ENCODE data around the gene CAMKK1. TPM values are rescaled to one million over a fixed set of nuclear protein-coding genes. Genes with fewer than 3 reads are reported as not detected.

Gene CAMKK1
- total and polyA plus RNA-seq, 2 donors = 4.9 to 10.8 TPM

DNA sequence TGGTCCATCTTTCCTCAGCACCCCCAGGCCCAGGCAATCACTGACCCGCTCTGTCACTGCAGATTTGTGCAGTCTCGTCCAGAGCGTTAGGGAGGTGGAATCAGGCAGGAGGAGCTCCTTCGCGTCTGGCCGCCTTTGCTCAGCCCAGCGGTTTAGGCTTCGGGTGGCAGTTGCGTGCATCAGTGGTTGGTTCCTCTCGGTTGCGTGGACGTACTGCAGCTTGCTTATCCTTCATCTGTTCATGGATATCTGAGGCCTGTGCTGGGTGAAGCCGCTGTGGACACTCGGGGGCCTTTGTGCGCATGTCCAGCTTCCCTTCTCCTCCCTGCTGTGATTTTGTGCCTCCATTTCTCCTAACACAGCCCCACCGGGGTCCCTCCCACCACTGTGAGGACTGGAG is 28.2 kb upstream of the CAMKK1 start:
- Histone ChIP-seq H3K27ac (ENCODE audit: low read depth in 1 of 2, low read length in 1 of 2) (no peak overlapping the region), H3K27me3 (ENCODE audit: control insufficient read depth in 2 of 2, insufficient read depth in 1 of 2, low read length in 1 of 2) (no peaks in the 10 kb centered on the region), H3K4me3 (ENCODE audit: low read length in 2 of 2) (no peak overlapping the region), H3K9me3 (ENCODE audit: control insufficient read depth in 2 of 2, insufficient read depth in 1 of 2, low read length in 1 of 2) (peaks cover 0 to 8% of the 10 kb centered on the region in 2 donors), H3K4me1 (ENCODE audit: control insufficient read depth in 2 of 2, insufficient read depth in 2 of 2, low read length in 2 of 2) (peaks cover 18 to 28% of the 10 kb centered on the region in 2 donors), H3K36me3 (ENCODE audit: control insufficient read depth in 2 of 2, insufficient read depth in 2 of 2, low read length in 1 of 2) (peaks cover 21 to 25% of the 10 kb centered on the region in 2 donors)
- no peak for DNase-seq (ENCODE audit: low read depth in 6 of 9, low spot score in 9 of 9)
- 95% methylated on average over 16 of the region's 16 CpGs for WGBS

DNA sequence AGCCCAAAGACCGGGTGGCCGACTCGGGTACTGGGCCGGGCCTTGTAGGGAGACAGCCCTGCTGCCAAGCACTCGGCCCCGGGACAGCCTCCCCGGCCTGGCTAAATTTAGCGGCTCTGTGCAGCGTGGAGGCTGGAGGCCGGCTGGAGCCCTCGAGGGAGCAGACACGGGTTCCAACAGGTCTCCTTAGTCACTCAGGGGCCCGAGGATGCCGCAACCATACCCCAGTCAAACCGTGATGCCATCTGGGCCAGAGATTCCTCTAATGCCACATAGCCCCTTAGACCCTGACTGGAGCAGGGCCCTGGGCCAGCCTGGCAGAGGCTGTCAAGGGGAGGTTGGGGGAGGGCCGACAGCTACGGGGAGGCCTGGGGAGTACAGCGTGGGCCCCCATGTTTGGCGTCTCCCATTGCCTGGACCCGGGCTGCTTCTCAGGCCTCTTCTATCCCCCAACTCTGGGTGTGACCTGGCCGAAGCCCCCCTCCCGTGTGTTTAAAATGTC is 26.3 kb upstream of the CAMKK1 start:
- 98% methylated on average over 22 of the region's 22 CpGs for WGBS

DNA sequence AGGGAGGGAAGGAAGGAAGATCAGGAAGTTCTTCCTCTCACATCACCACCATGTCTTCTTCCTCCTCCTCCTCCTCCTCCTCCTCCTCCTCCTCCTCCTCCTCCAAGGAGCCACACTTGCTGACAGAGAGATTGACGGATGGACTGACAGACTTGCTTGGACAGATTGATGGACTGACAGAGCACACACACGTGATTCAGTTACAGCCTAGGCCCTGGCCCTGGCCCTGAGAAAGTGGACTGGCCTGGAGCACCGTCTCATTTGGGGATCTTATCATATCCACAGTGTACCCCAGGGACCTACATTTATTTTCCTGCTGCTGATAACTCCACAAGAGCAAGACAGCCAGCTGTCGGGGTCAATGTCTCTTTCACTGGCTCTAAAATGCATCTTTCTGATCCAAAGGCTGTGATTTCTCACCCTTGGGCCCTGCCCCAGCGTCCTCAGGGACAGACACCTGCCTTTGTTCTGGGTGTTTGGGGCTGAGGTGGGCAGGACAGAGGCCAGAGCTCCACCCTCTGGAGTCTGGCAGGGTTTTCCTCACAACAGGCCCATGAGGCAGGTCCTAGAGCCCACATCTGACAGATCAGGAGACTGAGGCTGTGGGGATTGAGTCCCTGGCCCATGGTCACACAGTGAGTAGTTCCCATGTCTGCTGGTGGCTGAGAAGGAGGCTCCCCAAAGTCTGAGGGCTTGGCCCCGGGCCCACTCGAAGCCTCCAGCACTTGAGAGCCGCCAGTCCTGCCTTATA is 25.7 kb upstream of the CAMKK1 start:
- H3K27ac ChIP-seq (ENCODE audit: low read depth in 1 of 2, low read length in 1 of 2) = no peak overlapping the region
- peaks cover 0 to under 1% of the 10 kb centered on the region in 2 donors for H3K36me3 ChIP-seq (ENCODE audit: control insufficient read depth in 2 of 2, insufficient read depth in 2 of 2, low read length in 1 of 2)
- DNase-seq (ENCODE audit: low read depth in 6 of 9, low spot score in 9 of 9) = no peak
- peaks cover 43 to 53% of the 10 kb centered on the region in 2 donors for H3K4me1 ChIP-seq (ENCODE audit: control insufficient read depth in 2 of 2, insufficient read depth in 2 of 2, low read length in 2 of 2)
- H3K4me3 ChIP-seq (ENCODE audit: low read length in 2 of 2) = no peak overlapping the region
- 87% methylated on average over 8 of the region's 8 CpGs for WGBS
- H3K9me3 ChIP-seq (ENCODE audit: control insufficient read depth in 2 of 2, insufficient read depth in 1 of 2, low read length in 1 of 2) = peaks cover 0 to 8% of the 10 kb centered on the region in 2 donors
- H3K27me3 ChIP-seq (ENCODE audit: control insufficient read depth in 2 of 2, insufficient read depth in 1 of 2, low read length in 1 of 2) = no peaks in the 10 kb centered on the region

More for the DNA sequence above, 26.3 kb upstream of the CAMKK1 start:
- Histone ChIP-seq H3K4me3 (ENCODE audit: low read length in 2 of 2) (no peak overlapping the region), H3K27me3 (ENCODE audit: control insufficient read depth in 2 of 2, insufficient read depth in 1 of 2, low read length in 1 of 2) (no peaks in the 10 kb centered on the region), H3K27ac (ENCODE audit: low read depth in 1 of 2, low read length in 1 of 2) (no peak overlapping the region), H3K36me3 (ENCODE audit: control insufficient read depth in 2 of 2, insufficient read depth in 2 of 2, low read length in 1 of 2) (peaks cover 3 to 6% of the 10 kb centered on the region in 2 donors), H3K4me1 (ENCODE audit: control insufficient read depth in 2 of 2, insufficient read depth in 2 of 2, low read length in 2 of 2) (peaks cover 36 to 46% of the 10 kb centered on the region in 2 donors), H3K9me3 (ENCODE audit: control insufficient read depth in 2 of 2, insufficient read depth in 1 of 2, low read length in 1 of 2) (peaks cover 0 to 8% of the 10 kb centered on the region in 2 donors)
- DNase-seq (ENCODE audit: low read depth in 6 of 9, low spot score in 9 of 9) = no peak

DNA sequence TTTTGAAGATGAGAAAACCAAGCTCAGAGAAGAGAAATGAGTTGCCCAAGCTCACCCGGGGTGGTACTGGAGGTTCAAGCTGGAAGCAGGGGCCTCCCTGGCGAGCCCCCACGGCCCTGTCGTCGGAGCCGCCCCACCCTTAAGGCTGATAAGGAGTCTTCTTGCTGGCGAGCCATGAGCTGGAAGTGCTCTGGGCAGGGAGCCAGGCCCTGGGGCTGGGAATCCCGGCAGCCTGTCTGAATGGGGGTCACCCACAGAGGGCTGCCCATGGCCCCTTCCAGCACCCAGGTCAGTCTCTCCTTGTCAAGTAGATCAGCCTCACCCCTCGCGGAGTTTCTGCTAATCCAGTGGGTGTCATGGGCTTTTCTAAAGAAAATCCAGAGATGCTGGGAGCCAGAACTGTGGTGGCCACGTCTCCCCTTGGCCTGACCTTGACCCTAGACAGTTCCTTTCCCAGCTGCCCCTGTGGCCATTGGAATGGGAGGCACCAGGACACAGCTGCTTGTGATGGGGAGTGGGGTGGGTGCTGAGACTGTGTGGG is 24.6 kb upstream of the CAMKK1 start:
- Histone ChIP-seq H3K27ac (ENCODE audit: low read depth in 1 of 2, low read length in 1 of 2) (peak overlapping the region in 1 of 2 donors; percentile 4), H3K27me3 (ENCODE audit: control insufficient read depth in 2 of 2, insufficient read depth in 1 of 2, low read length in 1 of 2) (no peaks in the 10 kb centered on the region), H3K9me3 (ENCODE audit: control insufficient read depth in 2 of 2, insufficient read depth in 1 of 2, low read length in 1 of 2) (peaks cover 0 to 8% of the 10 kb centered on the region in 2 donors), H3K4me3 (ENCODE audit: low read length in 2 of 2) (no peak overlapping the region), H3K4me1 (ENCODE audit: control insufficient read depth in 2 of 2, insufficient read depth in 2 of 2, low read length in 2 of 2) (peaks cover 44 to 56% of the 10 kb centered on the region in 2 donors), H3K36me3 (ENCODE audit: control insufficient read depth in 2 of 2, insufficient read depth in 2 of 2, low read length in 1 of 2) (no peaks in the 10 kb centered on the region)
- no peak for DNase-seq (ENCODE audit: low read depth in 6 of 9, low spot score in 9 of 9)
- WGBS = 41% methylated on average over 11 of the region's 11 CpGs

DNA sequence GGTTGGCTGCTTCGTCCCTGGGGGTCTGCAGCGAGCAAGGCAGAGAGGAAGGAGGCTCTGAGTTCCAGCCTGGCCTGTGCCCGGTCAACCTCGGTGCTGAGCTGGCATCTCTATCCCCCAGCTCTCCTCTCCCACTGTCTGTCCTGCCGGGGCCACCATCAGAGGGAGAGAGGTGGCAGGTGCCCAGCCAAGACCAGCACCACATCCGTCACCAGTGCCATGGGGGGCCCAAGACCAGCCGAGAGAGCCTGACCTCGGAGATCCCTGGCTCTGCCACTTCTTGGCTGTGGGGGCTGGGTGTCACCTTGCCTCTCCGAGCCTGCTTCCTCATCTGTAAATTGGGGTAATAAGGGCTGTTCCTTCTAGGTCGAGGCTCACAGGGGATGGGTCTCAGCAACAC is 24.0 kb upstream of the CAMKK1 start:
- Histone ChIP-seq H3K27me3 (ENCODE audit: control insufficient read depth in 2 of 2, insufficient read depth in 1 of 2, low read length in 1 of 2) (no peaks in the 10 kb centered on the region), H3K4me3 (ENCODE audit: low read length in 2 of 2) (peak overlapping the region in 1 of 2 donors; percentile 8), H3K4me1 (ENCODE audit: control insufficient read depth in 2 of 2, insufficient read depth in 2 of 2, low read length in 2 of 2) (peaks cover 44 to 61% of the 10 kb centered on the region in 2 donors), H3K9me3 (ENCODE audit: control insufficient read depth in 2 of 2, insufficient read depth in 1 of 2, low read length in 1 of 2) (peaks cover 0 to 11% of the 10 kb centered on the region in 2 donors), H3K36me3 (ENCODE audit: control insufficient read depth in 2 of 2, insufficient read depth in 2 of 2, low read length in 1 of 2) (no peaks in the 10 kb centered on the region), H3K27ac (ENCODE audit: low read depth in 1 of 2, low read length in 1 of 2) (peak overlapping the region in 1 of 2 donors; percentile 14)
- peak in 1 of 9 donors; percentile 36 for DNase-seq (ENCODE audit: low read depth in 6 of 9, low spot score in 9 of 9)
- WGBS = 13% methylated on average over 10 of the region's 10 CpGs

DNA sequence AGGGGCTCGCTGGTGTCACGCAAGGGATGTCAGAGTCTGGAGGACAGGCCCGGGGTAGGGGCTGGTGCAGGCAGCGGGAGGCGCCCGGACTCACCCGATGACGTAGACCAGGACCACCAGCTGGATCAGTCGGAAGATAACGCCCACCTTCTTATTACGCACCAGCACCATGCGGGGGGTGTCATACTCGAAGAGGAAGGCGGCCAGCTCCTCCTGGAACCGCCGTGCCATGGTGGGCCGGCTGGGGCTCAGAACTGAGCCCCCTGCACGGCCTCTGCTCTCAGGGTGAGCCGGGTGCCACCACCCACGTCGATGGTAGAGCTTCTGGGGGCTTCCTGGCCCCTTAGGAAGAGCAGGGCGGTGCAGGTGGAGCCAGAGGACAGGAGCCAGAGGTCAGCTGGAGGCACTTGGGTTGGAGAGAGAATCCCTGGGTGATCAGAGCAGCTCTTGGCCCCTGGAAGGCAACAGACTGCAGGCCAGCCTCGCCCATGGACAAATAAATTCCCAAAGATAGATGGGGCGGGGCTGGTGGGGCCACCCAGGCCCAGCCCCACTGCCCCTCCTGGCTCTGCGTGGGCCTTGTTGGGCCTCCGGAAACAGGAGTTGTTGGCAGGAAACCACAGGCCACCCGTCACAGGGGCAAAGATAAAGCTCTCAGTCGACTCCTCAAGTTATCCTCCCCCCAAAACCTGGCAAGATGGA is 23.3 kb upstream of the CAMKK1 start, which contains the start of gene P2RX1:
TSS of gene P2RX1 (minus strand) at position 471 of the 702 bp plus-strand sequence. CDS start at position 231, 240 bp downstream.
- Histone ChIP-seq H3K4me1 (ENCODE audit: control insufficient read depth in 2 of 2, insufficient read depth in 2 of 2, low read length in 2 of 2) (peaks cover 49 to 67% of the 10 kb centered on the region in 2 donors), H3K27ac (ENCODE audit: low read depth in 1 of 2, low read length in 1 of 2) (peak within 1 kb of the TSS; percentile 46 to 87), H3K36me3 (ENCODE audit: control insufficient read depth in 2 of 2, insufficient read depth in 2 of 2, low read length in 1 of 2) (no peaks in the 10 kb centered on the region), H3K4me3 (ENCODE audit: low read length in 2 of 2) (peak within 1 kb of the TSS; percentile 41 to 45), H3K9me3 (ENCODE audit: control insufficient read depth in 2 of 2, insufficient read depth in 1 of 2, low read length in 1 of 2) (peaks cover 1 to 18% of the 10 kb centered on the region in 2 donors), H3K27me3 (ENCODE audit: control insufficient read depth in 2 of 2, insufficient read depth in 1 of 2, low read length in 1 of 2) (no peaks in the 10 kb centered on the region)
- DNase-seq (ENCODE audit: low read depth in 6 of 9, low spot score in 9 of 9) = peak in 3 of 9 donors; percentile 51 to 77 (median 55)
- WGBS = 12% methylated on average over 28 of the region's 28 CpGs

DNA sequence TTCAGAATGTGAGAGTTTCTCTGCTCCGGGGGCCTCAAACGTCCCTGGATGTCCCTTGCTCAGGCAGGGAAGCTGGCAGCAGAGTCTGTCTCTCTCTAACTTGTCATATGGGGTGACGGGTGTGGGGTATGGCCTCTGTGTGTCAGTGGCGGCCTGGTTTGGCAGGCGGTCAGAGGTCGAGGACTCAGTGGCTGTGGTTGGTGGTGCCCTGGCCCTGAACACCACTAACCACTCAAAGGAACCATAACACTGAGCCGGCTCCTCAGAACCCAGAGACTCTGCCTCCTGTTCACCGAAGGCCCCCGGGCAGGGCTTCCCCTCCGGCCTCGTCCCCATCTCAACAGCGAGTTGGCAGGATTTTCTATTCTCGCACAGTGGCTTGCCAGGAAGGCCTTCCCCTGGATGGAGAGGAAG is 22.7 kb upstream of the CAMKK1 start:
- Histone ChIP-seq H3K4me1 (ENCODE audit: control insufficient read depth in 2 of 2, insufficient read depth in 2 of 2, low read length in 2 of 2) (peaks cover 54 to 73% of the 10 kb centered on the region in 2 donors), H3K9me3 (ENCODE audit: control insufficient read depth in 2 of 2, insufficient read depth in 1 of 2, low read length in 1 of 2) (peaks cover 1 to 21% of the 10 kb centered on the region in 2 donors), H3K36me3 (ENCODE audit: control insufficient read depth in 2 of 2, insufficient read depth in 2 of 2, low read length in 1 of 2) (no peaks in the 10 kb centered on the region), H3K4me3 (ENCODE audit: low read length in 2 of 2) (peak overlapping the region; percentile 41 to 45), H3K27ac (ENCODE audit: low read depth in 1 of 2, low read length in 1 of 2) (peak overlapping the region; percentile 46 to 87), H3K27me3 (ENCODE audit: control insufficient read depth in 2 of 2, insufficient read depth in 1 of 2, low read length in 1 of 2) (no peaks in the 10 kb centered on the region)
- DNase-seq (ENCODE audit: low read depth in 6 of 9, low spot score in 9 of 9) = peak in 2 of 9 donors; percentile 38 to 65
- 14% methylated on average over 13 of the region's 13 CpGs for WGBS

DNA sequence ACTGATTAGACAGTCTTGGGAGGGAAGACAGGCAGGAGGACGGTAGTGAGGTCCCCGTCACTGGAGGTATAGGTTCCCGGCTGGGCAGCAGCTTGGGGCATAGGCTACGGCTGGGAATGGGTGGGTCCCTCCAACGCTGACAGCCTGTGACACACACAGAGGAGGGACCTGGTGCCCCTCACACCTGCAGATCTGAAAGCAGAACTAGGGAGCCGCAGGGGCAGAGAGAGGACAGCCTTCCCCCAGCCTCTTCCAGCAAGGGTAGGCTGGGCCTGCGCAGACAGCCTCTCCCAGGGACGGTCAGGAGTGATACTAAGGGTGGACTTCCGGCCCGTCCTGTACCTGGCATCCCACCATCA is 21.4 kb upstream of the CAMKK1 start:
- H3K9me3 ChIP-seq (ENCODE audit: control insufficient read depth in 2 of 2, insufficient read depth in 1 of 2, low read length in 1 of 2) = peaks cover 1 to 24% of the 10 kb centered on the region in 2 donors
- H3K27ac ChIP-seq (ENCODE audit: low read depth in 1 of 2, low read length in 1 of 2) = peak overlapping the region; percentile 68 to 87
- peak in 3 of 9 donors; percentile 68 to 85 (median 72) for DNase-seq (ENCODE audit: low read depth in 6 of 9, low spot score in 9 of 9)
- peaks cover 57 to 79% of the 10 kb centered on the region in 2 donors for H3K4me1 ChIP-seq (ENCODE audit: control insufficient read depth in 2 of 2, insufficient read depth in 2 of 2, low read length in 2 of 2)
- H3K27me3 ChIP-seq (ENCODE audit: control insufficient read depth in 2 of 2, insufficient read depth in 1 of 2, low read length in 1 of 2) = no peaks in the 10 kb centered on the region
- H3K4me3 ChIP-seq (ENCODE audit: low read length in 2 of 2) = peak overlapping the region; percentile 20 to 45
- WGBS = 13% methylated on average over 10 of the region's 10 CpGs
- H3K36me3 ChIP-seq (ENCODE audit: control insufficient read depth in 2 of 2, insufficient read depth in 2 of 2, low read length in 1 of 2) = no peaks in the 10 kb centered on the region
